Neural cell (in vitro differentiated cells): ENCODE data around the gene TPRG1. TPM values are rescaled to one million over a fixed set of nuclear protein-coding genes. Genes with fewer than 3 reads are reported as not detected.

Experiments
- H2AFZ ChIP-seq: fragments of 200-600, 300-800 bp; sonication (generic), shearing (Covaris generic); 2 replicates; pipeline ENCODE4 v1.6.0; 2014; ENCODE audit warnings: low read depth, mild to moderate bottlenecking, antibody characterized with exemption, low read length, moderate library complexity
- H3F3A ChIP-seq: fragments of 200-600 bp; shearing (Covaris generic); 2 replicates; pipeline ENCODE4 v1.6.1; 2016; ENCODE audit warnings: mild to moderate bottlenecking, moderate library complexity, mixed read lengths, antibody characterized with exemption, low read length; ENCODE audit not compliant: insufficient read depth, poor library complexity, severe bottlenecking
- H3K27ac ChIP-seq: fragments of 200-600, 300-800 bp; sonication (generic), shearing (Covaris generic); 2 replicates; pipeline ENCODE4 v1.5.1; 2014; ENCODE audit warnings: mild to moderate bottlenecking, low read length, moderate library complexity
- H3K27me3 ChIP-seq: fragments of 300-800, 200-600 bp; sonication (generic), shearing (Covaris generic); 2 replicates; pipeline ENCODE4 v1.6.0; 2014; ENCODE audit warnings: mild to moderate bottlenecking, low read depth, low read length, moderate library complexity; ENCODE audit not compliant: insufficient read depth
- H3K36me3 ChIP-seq: fragments of 300-800, 200-600 bp; sonication (generic), shearing (Covaris generic); 2 replicates; pipeline ENCODE4 v1.5.1; 2014; ENCODE audit warnings: mild to moderate bottlenecking, antibody characterized with exemption, low read length, moderate library complexity; ENCODE audit not compliant: insufficient read depth
- H3K4me2 ChIP-seq: fragments of 300-800, 200-600 bp; sonication (generic), shearing (Covaris generic); 2 replicates; pipeline ENCODE4 v1.6.0; 2014; ENCODE audit warnings: mild to moderate bottlenecking, low read length
- H3K4me3 ChIP-seq: fragments of 300-800, 200-600 bp; sonication (generic), shearing (Covaris generic); 2 replicates; pipeline ENCODE4 v1.5.1; 2014; ENCODE audit warnings: mild to moderate bottlenecking, low read length, moderate library complexity
- H3K79me2 ChIP-seq: fragments of 200-600 bp; shearing (Covaris generic); replicated peaks from 2 replicates; pipeline ENCODE4 v1.6.0; 2014; ENCODE audit warnings: mild to moderate bottlenecking, low read length, moderate library complexity; ENCODE audit not compliant: insufficient read depth
- H3K9ac ChIP-seq: fragments of 300-800, 200-600 bp; sonication (generic), shearing (Covaris generic); 2 replicates; pipeline ENCODE4 v1.6.1; 2016; ENCODE audit warnings: mild to moderate bottlenecking, low read length, mixed read lengths
- H3K9me2 ChIP-seq: fragments of 200-600 bp; shearing (Covaris generic); 2 replicates; pipeline ENCODE4 v1.6.1; 2016; ENCODE audit warnings: mild to moderate bottlenecking, low read length, mixed read lengths; ENCODE audit not compliant: insufficient read depth
- H3K9me3 ChIP-seq: fragments of 200-600, 300-800 bp; sonication (generic), shearing (Covaris generic); 2 replicates; pipeline ENCODE4 v1.6.1; 2016; ENCODE audit warnings: mild to moderate bottlenecking, mixed run types, low read length, moderate library complexity, mixed read lengths
- H4K20me1 ChIP-seq: fragments of 200-600 bp; shearing (Covaris generic); 2 replicates; pipeline ENCODE4 v1.6.1; 2016; ENCODE audit warnings: mild to moderate bottlenecking, mixed run types; ENCODE audit not compliant: insufficient read depth
- EP300 ChIP-seq: fragments of 450-650 bp; conservative IDR thresholded peaks from 2 replicates; pipeline ENCODE4 v1.6.1; 2014; ENCODE audit warnings: antibody characterized with exemption, mild to moderate bottlenecking, moderate library complexity; ENCODE audit not compliant: poor library complexity, severe bottlenecking
- EZH2 ChIP-seq: fragments of 200-600, 300-800 bp; shearing (Covaris generic), sonication (generic); IDR thresholded peaks from 2 replicates; pipeline ENCODE4 v1.6.1; 2014; ENCODE audit warnings: antibody characterized with exemption, low read length, borderline replicate concordance, mild to moderate bottlenecking; ENCODE audit not compliant: insufficient read depth, poor library complexity, severe bottlenecking
- MXI1 ChIP-seq: fragments of 450-650 bp; conservative IDR thresholded peaks from 2 replicates; pipeline ENCODE4 v1.6.1; 2014; ENCODE audit warnings: antibody characterized with exemption, mild to moderate bottlenecking; ENCODE audit not compliant: poor library complexity, severe bottlenecking
- POLR2AphosphoS5 ChIP-seq: IDR thresholded peaks from 2 replicates; pipeline ENCODE4 v1.6.1; 2012
- RAD21 ChIP-seq: fragments of 450-650 bp; conservative IDR thresholded peaks from 2 replicates; pipeline ENCODE4 v1.6.1; 2014; ENCODE audit warnings: antibody characterized with exemption, mild to moderate bottlenecking, moderate library complexity
- SMC3 ChIP-seq: fragments of 450-650 bp; conservative IDR thresholded peaks from 2 replicates; pipeline ENCODE4 v1.6.1; 2014; ENCODE audit warnings: antibody characterized with exemption, mild to moderate bottlenecking, moderate library complexity; ENCODE audit not compliant: poor library complexity
- TAF1 ChIP-seq: IDR thresholded peaks from 2 replicates; pipeline ENCODE4 v1.6.1; 2012; ENCODE audit warnings: low read depth
- polyA plus RNA-seq: library from polyadenylated mRNA; depleted of rRNA; stranded (reverse); fragments of >200 nt; gene quantifications from 2 replicates; pipeline ENCODE4 v1.2.3, GENCODE V29; 2014
- TF ChIP-seq, protein P1 (sequence below): IDR thresholded peaks from 2 replicates; pipeline ENCODE4 v1.6.1; 2012; ENCODE audit warnings: borderline replicate concordance
- TF ChIP-seq, protein P2 (sequence below): fragments of 450-650 bp; IDR thresholded peaks from 2 replicates; pipeline ENCODE4 v1.5.1; 2014; ENCODE audit warnings: antibody characterized with exemption, mild to moderate bottlenecking, moderate library complexity; ENCODE audit not compliant: poor library complexity, severe bottlenecking

The TPRG1 gene
- polyA plus RNA-seq, 1 donor from 2014 or later: 0.17 TPM

DNA sequence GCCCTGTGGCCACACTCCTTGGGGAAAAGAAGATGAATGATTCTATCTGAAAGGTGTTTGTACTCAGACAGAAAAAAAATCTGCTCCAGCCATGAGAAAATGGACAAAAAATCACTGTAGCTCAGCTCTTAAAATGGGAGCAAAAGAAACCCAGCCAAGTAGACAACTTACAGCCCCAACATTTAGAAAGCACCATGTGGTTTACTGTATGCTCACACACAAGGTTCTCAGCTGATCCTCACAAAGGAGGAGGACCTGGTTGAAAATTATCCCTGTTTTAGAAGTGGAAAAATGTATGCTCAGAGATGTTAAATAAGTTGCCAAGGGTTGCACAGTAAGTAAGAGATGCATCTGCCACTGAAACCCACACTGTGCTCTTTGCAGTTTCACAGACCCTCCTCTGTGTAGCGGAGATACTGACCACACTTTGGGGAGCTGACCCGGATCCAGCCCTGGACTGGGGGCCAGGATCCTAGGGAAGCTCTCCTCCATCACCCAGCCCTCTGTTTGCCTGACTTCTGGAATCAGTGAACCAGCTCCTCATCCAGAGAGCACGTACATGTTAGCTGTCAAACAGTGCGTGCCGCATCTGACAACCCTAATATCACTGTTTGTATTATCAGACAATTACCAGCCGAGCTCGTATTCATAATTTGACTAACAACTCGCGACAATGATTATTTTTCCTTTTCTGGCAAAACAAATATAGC lies 32.7 kb upstream of the TPRG1 start:
- Histone ChIP-seq H3K4me3 (no peak overlapping the region), H3F3A (no peaks in the 10 kb centered on the region), H3K36me3 (no peaks in the 10 kb centered on the region), H3K9ac (no peak overlapping the region), H3K27ac (no peak overlapping the region), H3K79me2 (no peaks in the 10 kb centered on the region), H2AFZ (no peak overlapping the region), H4K20me1 (no peaks in the 10 kb centered on the region), H3K9me3 (no peaks in the 10 kb centered on the region), H3K4me2 (no peak overlapping the region), H3K27me3 (no peaks in the 10 kb centered on the region), H3K9me2 (no peaks in the 10 kb centered on the region)
- no peak for TF ChIP-seq MXI1
- no peak for TF ChIP-seq RAD21
- TF ChIP-seq EZH2: no peak
- TF ChIP-seq TAF1: no peak
- TF ChIP-seq SMC3: no peak

DNA sequence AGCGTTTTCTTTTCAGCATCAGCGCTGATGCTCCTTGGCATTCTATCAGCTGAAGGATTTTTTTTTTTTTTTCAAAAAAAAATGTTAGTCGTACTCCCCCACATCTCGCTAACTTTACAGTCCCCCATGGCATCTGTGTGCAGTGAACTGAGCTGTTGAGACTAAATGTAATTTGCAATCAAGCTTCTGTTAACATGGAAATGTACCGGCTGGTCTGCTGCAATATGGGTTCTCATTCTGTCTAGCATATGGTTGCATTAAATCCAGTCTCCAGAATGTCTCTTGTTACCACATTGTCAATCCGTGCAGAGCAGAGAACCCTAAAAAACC lies 32.2 kb upstream of the TPRG1 start:
- Histone ChIP-seq H3F3A (no peaks in the 10 kb centered on the region), H3K36me3 (no peaks in the 10 kb centered on the region), H2AFZ (no peak overlapping the region), H3K9me3 (no peaks in the 10 kb centered on the region), H3K9me2 (no peaks in the 10 kb centered on the region), H3K9ac (no peak overlapping the region), H3K27me3 (no peaks in the 10 kb centered on the region), H3K79me2 (no peaks in the 10 kb centered on the region), H3K4me3 (no peak overlapping the region), H3K4me2 (no peak overlapping the region), H4K20me1 (no peaks in the 10 kb centered on the region), H3K27ac (no peak overlapping the region)
- no peak for TF ChIP-seq EP300
- TF ChIP-seq MXI1: no peak
- no peak for TF ChIP-seq RAD21
- no peak for TF ChIP-seq SMC3
- TF ChIP-seq, protein P1, sequence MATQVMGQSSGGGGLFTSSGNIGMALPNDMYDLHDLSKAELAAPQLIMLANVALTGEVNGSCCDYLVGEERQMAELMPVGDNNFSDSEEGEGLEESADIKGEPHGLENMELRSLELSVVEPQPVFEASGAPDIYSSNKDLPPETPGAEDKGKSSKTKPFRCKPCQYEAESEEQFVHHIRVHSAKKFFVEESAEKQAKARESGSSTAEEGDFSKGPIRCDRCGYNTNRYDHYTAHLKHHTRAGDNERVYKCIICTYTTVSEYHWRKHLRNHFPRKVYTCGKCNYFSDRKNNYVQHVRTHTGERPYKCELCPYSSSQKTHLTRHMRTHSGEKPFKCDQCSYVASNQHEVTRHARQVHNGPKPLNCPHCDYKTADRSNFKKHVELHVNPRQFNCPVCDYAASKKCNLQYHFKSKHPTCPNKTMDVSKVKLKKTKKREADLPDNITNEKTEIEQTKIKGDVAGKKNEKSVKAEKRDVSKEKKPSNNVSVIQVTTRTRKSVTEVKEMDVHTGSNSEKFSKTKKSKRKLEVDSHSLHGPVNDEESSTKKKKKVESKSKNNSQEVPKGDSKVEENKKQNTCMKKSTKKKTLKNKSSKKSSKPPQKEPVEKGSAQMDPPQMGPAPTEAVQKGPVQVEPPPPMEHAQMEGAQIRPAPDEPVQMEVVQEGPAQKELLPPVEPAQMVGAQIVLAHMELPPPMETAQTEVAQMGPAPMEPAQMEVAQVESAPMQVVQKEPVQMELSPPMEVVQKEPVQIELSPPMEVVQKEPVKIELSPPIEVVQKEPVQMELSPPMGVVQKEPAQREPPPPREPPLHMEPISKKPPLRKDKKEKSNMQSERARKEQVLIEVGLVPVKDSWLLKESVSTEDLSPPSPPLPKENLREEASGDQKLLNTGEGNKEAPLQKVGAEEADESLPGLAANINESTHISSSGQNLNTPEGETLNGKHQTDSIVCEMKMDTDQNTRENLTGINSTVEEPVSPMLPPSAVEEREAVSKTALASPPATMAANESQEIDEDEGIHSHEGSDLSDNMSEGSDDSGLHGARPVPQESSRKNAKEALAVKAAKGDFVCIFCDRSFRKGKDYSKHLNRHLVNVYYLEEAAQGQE: no peak
- TF ChIP-seq TAF1: no peak
- no peak for TF ChIP-seq EZH2
- TF ChIP-seq, protein P2, sequence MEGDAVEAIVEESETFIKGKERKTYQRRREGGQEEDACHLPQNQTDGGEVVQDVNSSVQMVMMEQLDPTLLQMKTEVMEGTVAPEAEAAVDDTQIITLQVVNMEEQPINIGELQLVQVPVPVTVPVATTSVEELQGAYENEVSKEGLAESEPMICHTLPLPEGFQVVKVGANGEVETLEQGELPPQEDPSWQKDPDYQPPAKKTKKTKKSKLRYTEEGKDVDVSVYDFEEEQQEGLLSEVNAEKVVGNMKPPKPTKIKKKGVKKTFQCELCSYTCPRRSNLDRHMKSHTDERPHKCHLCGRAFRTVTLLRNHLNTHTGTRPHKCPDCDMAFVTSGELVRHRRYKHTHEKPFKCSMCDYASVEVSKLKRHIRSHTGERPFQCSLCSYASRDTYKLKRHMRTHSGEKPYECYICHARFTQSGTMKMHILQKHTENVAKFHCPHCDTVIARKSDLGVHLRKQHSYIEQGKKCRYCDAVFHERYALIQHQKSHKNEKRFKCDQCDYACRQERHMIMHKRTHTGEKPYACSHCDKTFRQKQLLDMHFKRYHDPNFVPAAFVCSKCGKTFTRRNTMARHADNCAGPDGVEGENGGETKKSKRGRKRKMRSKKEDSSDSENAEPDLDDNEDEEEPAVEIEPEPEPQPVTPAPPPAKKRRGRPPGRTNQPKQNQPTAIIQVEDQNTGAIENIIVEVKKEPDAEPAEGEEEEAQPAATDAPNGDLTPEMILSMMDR: no peak
- TF ChIP-seq POLR2AphosphoS5: no peak
